Astrocyte (in vitro differentiated cells and primary cell): Measurements from ENCODE around the gene COX4I2. TPM values are rescaled to one million over a fixed set of nuclear protein-coding genes. Genes with fewer than 3 reads are reported as not detected.

ENCODE experiments used
- DNase-seq: peaks from one replicate; pipeline ENCODE4 v3.0.0-alpha.2; 2010; ENCODE audit warnings: low read depth
- FAIRE-seq: peaks from 2 replicates; lab custom pipeline; 2011; peaks lifted over from hg19 to GRCh38; lab: Jason Lieb, UNC
- H2AFZ ChIP-seq: 2 replicates; pipeline ENCODE4 v1.6.0; 2012; ENCODE audit warnings: low read depth, low read length, inconsistent platforms
- H3K27ac ChIP-seq: 2 replicates; pipeline ENCODE4 v1.5.1; 2011; ENCODE audit warnings: low read depth, low read length, inconsistent platforms
- H3K27me3 ChIP-seq: 2 replicates; pipeline ENCODE4 v1.6.0; 2011; ENCODE audit warnings: low read length, inconsistent platforms; ENCODE audit not compliant: insufficient read depth
- H3K36me3 ChIP-seq: 2 replicates; pipeline ENCODE4 v1.5.1; 2011; ENCODE audit warnings: low read length, inconsistent platforms; ENCODE audit not compliant: insufficient read depth
- H3K4me1 ChIP-seq: 2 replicates; pipeline ENCODE4 v1.5.1; 2011; ENCODE audit warnings: low read length, inconsistent platforms; ENCODE audit not compliant: insufficient read depth
- H3K4me2 ChIP-seq: 2 replicates; pipeline ENCODE4 v1.6.0; 2012; ENCODE audit warnings: low read length, inconsistent platforms
- H3K4me3 ChIP-seq: 2 replicates; pipeline ENCODE4 v1.5.1; 2011; ENCODE audit warnings: low read depth, mild to moderate bottlenecking, low read length, inconsistent platforms; ENCODE audit not compliant: insufficient read depth
- H3K79me2 ChIP-seq: 2 replicates; pipeline ENCODE4 v1.6.0; 2012; ENCODE audit warnings: mild to moderate bottlenecking, low read length, inconsistent platforms; ENCODE audit not compliant: insufficient read depth
- H3K9ac ChIP-seq: 2 replicates; pipeline ENCODE4 v1.6.0; 2012; ENCODE audit warnings: mild to moderate bottlenecking, low read length, inconsistent platforms
- H3K9me3 ChIP-seq: 2 replicates; pipeline ENCODE4 v1.5.1; 2012; ENCODE audit warnings: low read depth, mild to moderate bottlenecking, low read length, inconsistent platforms; ENCODE audit not compliant: insufficient read depth
- H4K20me1 ChIP-seq: 2 replicates; pipeline ENCODE4 v1.6.0; 2012; ENCODE audit warnings: low read length, inconsistent platforms; ENCODE audit not compliant: insufficient read depth
- H3K27ac Mint-ChIP-seq: one replicate; pipeline ENCODE4 v1.8.0; 2021; ENCODE audit warnings: mild to moderate bottlenecking, mixed read lengths; ENCODE audit not compliant: unreplicated experiment
- H3K27me3 Mint-ChIP-seq: one replicate; pipeline ENCODE4 v1.8.0; 2021; ENCODE audit warnings: low read depth, mixed read lengths; ENCODE audit not compliant: unreplicated experiment
- H3K36me3 Mint-ChIP-seq: one replicate; pipeline ENCODE4 v1.8.0; 2021; ENCODE audit warnings: low read depth, mixed read lengths; ENCODE audit not compliant: unreplicated experiment
- H3K4me1 Mint-ChIP-seq: one replicate; pipeline ENCODE4 v1.8.0; 2021; ENCODE audit warnings: low read depth, mixed read lengths; ENCODE audit not compliant: unreplicated experiment
- H3K4me3 Mint-ChIP-seq: one replicate; pipeline ENCODE4 v1.8.0; 2021; ENCODE audit warnings: mild to moderate bottlenecking, moderate library complexity, mixed read lengths; ENCODE audit not compliant: unreplicated experiment
- H3K9me3 Mint-ChIP-seq: one replicate; pipeline ENCODE4 v1.8.0; 2021; ENCODE audit warnings: mild to moderate bottlenecking, mixed read lengths; ENCODE audit not compliant: unreplicated experiment
- CTCF ChIP-seq: IDR thresholded peaks from 2 replicates; pipeline ENCODE4 v1.5.1; 2011; ENCODE audit warnings: low read depth, mild to moderate bottlenecking, inconsistent platforms, low read length, moderate library complexity; ENCODE audit not compliant: insufficient read depth
- EZH2 ChIP-seq: IDR thresholded peaks from 2 replicates; pipeline ENCODE4 v1.6.1; 2012; ENCODE audit warnings: mild to moderate bottlenecking, low read length, inconsistent platforms; ENCODE audit not compliant: insufficient read depth
- total RNA-seq: library from RNA; stranded (reverse); gene quantifications from 2 replicates; pipeline ENCODE4 v1.2.1, GENCODE V29; 2021

The COX4I2 gene
- total RNA-seq, 1 donor from 2014 or later: not detected

- H3K4me3 ChIP-seq: no peak overlapping the region
- H3K27me3 ChIP-seq: no peaks in the 10 kb centered on the region
- H4K20me1 ChIP-seq: peaks cover 63% of the 10 kb centered on the region
- Mint-ChIP-seq H3K27me3 (no peaks in the 10 kb centered on the region), H3K36me3 (peaks cover 32% of the 10 kb centered on the region), H3K9me3 (no peaks in the 10 kb centered on the region), H3K4me3 (no peak overlapping the region), H3K27ac (peak overlapping the region; percentile 69), H3K4me1 (peaks cover 20% of the 10 kb centered on the region)
- H3K9me3 ChIP-seq: no peaks in the 10 kb centered on the region
- peaks cover 84% of the 10 kb centered on the region for H3K79me2 ChIP-seq
- no peak for DNase-seq
- peaks cover 24% of the 10 kb centered on the region for H3K36me3 ChIP-seq
- H3K27ac ChIP-seq: no peak overlapping the region
- no peak for FAIRE-seq
- no peak overlapping the region for H3K4me2 ChIP-seq
- no peak overlapping the region for H3K9ac ChIP-seq
- peaks cover 2% of the 10 kb centered on the region for H3K4me1 ChIP-seq
- TF ChIP-seq EZH2 (no peak), CTCF (no peak)
- no peak overlapping the region for H2AFZ ChIP-seq
These were observed 32.2 kb downstream of the COX4I2 start for GRCh38 chr20:31669876-31670275.

- no peak overlapping the region for H3K9ac ChIP-seq
- Mint-ChIP-seq H3K4me1 (peaks cover 27% of the 10 kb centered on the region), H3K36me3 (peaks cover 35% of the 10 kb centered on the region), H3K9me3 (no peaks in the 10 kb centered on the region), H3K27ac (no peak overlapping the region), H3K4me3 (no peak overlapping the region), H3K27me3 (no peaks in the 10 kb centered on the region)
- no peaks in the 10 kb centered on the region for H3K27me3 ChIP-seq
- no peaks in the 10 kb centered on the region for H3K9me3 ChIP-seq
- FAIRE-seq: no peak
- H3K27ac ChIP-seq: no peak overlapping the region
- H3K4me1 ChIP-seq: peaks cover 9% of the 10 kb centered on the region
- TF ChIP-seq CTCF: no peak
- no peak overlapping the region for H2AFZ ChIP-seq
- peaks cover 67% of the 10 kb centered on the region for H4K20me1 ChIP-seq
- no peak overlapping the region for H3K4me2 ChIP-seq
- peaks cover 86% of the 10 kb centered on the region for H3K79me2 ChIP-seq
- peaks cover 17% of the 10 kb centered on the region for H3K36me3 ChIP-seq
- no peak overlapping the region for H3K4me3 ChIP-seq
- DNase-seq: no peak
These were observed 32.9 kb downstream of the COX4I2 start for GRCh38 chr20:31670371-31671228.

GRCh38 chr20:31671324-31671723 lies 33.6 kb downstream of the COX4I2 start:
- Mint-ChIP-seq H3K36me3 (peaks cover 37% of the 10 kb centered on the region), H3K9me3 (no peaks in the 10 kb centered on the region), H3K27me3 (no peaks in the 10 kb centered on the region), H3K27ac (no peak overlapping the region), H3K4me3 (no peak overlapping the region), H3K4me1 (peaks cover 35% of the 10 kb centered on the region)
- Histone ChIP-seq H4K20me1 (peaks cover 67% of the 10 kb centered on the region), H3K4me1 (peaks cover 16% of the 10 kb centered on the region), H3K4me2 (no peak overlapping the region), H3K9ac (no peak overlapping the region), H3K9me3 (no peaks in the 10 kb centered on the region), H3K36me3 (peaks cover 15% of the 10 kb centered on the region), H3K79me2 (peaks cover 85% of the 10 kb centered on the region), H3K4me3 (no peak overlapping the region), H3K27me3 (no peaks in the 10 kb centered on the region), H2AFZ (no peak overlapping the region), H3K27ac (no peak overlapping the region)
- TF ChIP-seq CTCF: no peak
- no peak for TF ChIP-seq EZH2
- FAIRE-seq (no peak), DNase-seq (no peak)
